D341Med (cell line): ENCODE measurements around the gene ATAD3A.

ENCODE experiments used
- DNase-seq: peaks from one replicate; pipeline ENCODE4 v3.0.0; 2012; ENCODE audit warnings: low spot score

Gene ATAD3A

DNA sequence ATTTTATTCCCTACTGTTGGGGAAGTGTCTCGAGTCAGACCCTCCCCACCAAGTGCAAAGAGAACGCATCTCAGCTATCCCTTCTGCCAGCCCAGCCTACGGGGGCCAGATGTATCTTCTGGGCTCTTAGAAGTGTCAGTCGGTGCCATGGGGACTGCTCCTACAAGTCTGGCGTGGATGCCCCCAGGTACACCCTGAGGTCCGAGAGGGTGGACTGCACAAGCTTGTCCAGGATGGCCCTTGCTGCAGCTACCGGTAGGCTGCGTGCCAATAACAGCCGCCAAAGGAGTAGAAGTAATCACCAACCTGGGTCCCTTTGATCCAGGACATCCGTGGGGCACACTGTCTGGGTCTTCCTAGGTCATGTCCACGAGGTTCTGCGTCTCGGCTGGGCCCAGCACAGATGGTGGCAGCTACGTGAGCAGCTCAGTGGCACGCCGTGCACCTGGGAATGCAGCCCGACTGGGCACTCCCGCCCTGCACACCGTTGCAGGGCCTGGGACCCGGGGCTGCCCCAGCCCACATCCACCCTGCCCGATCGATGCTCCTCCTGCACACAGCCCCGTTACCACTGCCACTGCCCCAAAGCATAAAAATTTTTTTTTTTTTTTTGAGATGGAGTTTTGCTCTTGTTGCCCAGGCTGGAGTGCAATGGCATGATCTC is 71.5 kb downstream of the ATAD3A start:
- DNase-seq = no peak
